B cell (primary cell): ENCODE data around the gene MID1. TPM values are rescaled to one million over a fixed set of nuclear protein-coding genes. Genes with fewer than 3 reads are reported as not detected.

Experiments
- ATAC-seq: fragments of 200-7000 bp; cut with Tn5 transposase; one replicate; pipeline ENCODE4 v1.10.0; 2021; ENCODE audit warnings: low read depth, mild to moderate bottlenecking, moderate number of reproducible peaks, moderate library complexity
- CTCF ChIA-PET: fragments of 350-600 bp; sonication (Branson Sonifier 250); formaldehyde crosslinking; loops from one replicate; lab custom pipeline; 2021; ENCODE audit warnings: antibody characterized with exemption, inconsistent platforms; lab: Charles Lee
- POLR2A ChIA-PET: fragments of 350-600 bp; sonication (Branson Sonifier 250); formaldehyde crosslinking; loops from one replicate; lab custom pipeline; 2021; ENCODE audit warnings: antibody characterized with exemption; lab: Charles Lee
- DNase-seq: peaks from one replicate; pipeline ENCODE4 v3.0.0; 2013
- H2AFZ ChIP-seq: 2 replicates; pipeline ENCODE4 v1.6.1; 2012; ENCODE audit warnings: mild to moderate bottlenecking, low read depth, low read length; ENCODE audit not compliant: insufficient read depth, poor library complexity, severe bottlenecking
- H3K27ac ChIP-seq, 2 donors: 1 replicate in 1 of 2; 2 replicates in 1 of 2; pipeline ENCODE4 v1.5.1; 2012 to 2013; ENCODE audit warnings: low read length in 2 of 2, mild to moderate bottlenecking in 2 of 2, moderate library complexity in 1 of 2
- H3K27me3 ChIP-seq, 4 experiments: fragments of 200-600 bp in 1 of 4; sonication (generic) in 1 of 4; replicated peaks in 1 of 4; 1 replicate in 2 of 4; 2 replicates in 2 of 4; pipeline versions ENCODE4 v1.6.1 to v1.7.0; 2013 to 2016; ENCODE audit warnings: low read length in 3 of 4, mild to moderate bottlenecking in 2 of 4, mixed read lengths in 1 of 4, moderate library complexity in 1 of 4; ENCODE audit not compliant: insufficient read depth in 4 of 4, control insufficient read depth in 3 of 4; ENCODE audit errors: control extremely low read depth in 1 of 4
- H3K36me3 ChIP-seq, 2 experiments: replicated peaks in 1 of 2; 1 replicate in 1 of 2; 2 replicates in 1 of 2; pipeline versions ENCODE4 v1.6.1 to v1.7.1; 2013; ENCODE audit warnings: low read length in 1 of 2; ENCODE audit not compliant: insufficient read depth in 2 of 2, control insufficient read depth in 1 of 2; ENCODE audit errors: control extremely low read depth in 1 of 2, extremely low read depth in 1 of 2
- H3K4me1 ChIP-seq, 2 donors: fragments of 200-600 bp in 1 of 2; sonication (generic) in 1 of 2; 1 replicate in 1 of 2; 2 replicates in 1 of 2; pipeline versions ENCODE4 v1.5.1 to v1.6.1; 2013 to 2017; ENCODE audit warnings: low read length in 2 of 2; ENCODE audit not compliant: control insufficient read depth in 2 of 2, insufficient read depth in 2 of 2
- H3K4me2 ChIP-seq: replicated peaks from 2 replicates; pipeline ENCODE3; 2012; ENCODE audit warnings: mild to moderate bottlenecking, low read depth, low read length; ENCODE audit not compliant: poor library complexity, severe bottlenecking
- H3K4me3 ChIP-seq, 5 experiments: fragments of 200-600 bp in 1 of 5; sonication (generic) in 1 of 5; 1 replicate in 3 of 5; 2 replicates in 2 of 5; pipeline versions ENCODE4 v1.5.1 to v1.7.0; 2011 to 2016; ENCODE audit warnings: low read length in 4 of 5, mild to moderate bottlenecking in 4 of 5, low read depth in 2 of 5, control low read depth in 1 of 5, moderate library complexity in 1 of 5; ENCODE audit not compliant: insufficient read depth in 1 of 5; ENCODE audit errors: control extremely low read depth in 1 of 5, extremely low read depth in 1 of 5
- H3K79me2 ChIP-seq: fragments of 200-600 bp; sonication (generic); one replicate; pipeline ENCODE4 v1.6.0; 2016; ENCODE audit warnings: low read length; ENCODE audit not compliant: control insufficient read depth, insufficient read depth
- H3K9ac ChIP-seq: fragments of 200-600 bp; sonication (generic); 2 replicates; pipeline ENCODE4 v1.6.1; 2017; ENCODE audit warnings: mild to moderate bottlenecking, low read length, moderate library complexity
- H3K9me3 ChIP-seq, 3 donors: one replicate each; pipeline versions ENCODE4 v1.6.1 to v1.7.1; 2013; ENCODE audit warnings: low read length in 2 of 3; ENCODE audit not compliant: control insufficient read depth in 2 of 3, insufficient read depth in 1 of 3; ENCODE audit errors: control extremely low read depth in 1 of 3
- H4K20me1 ChIP-seq: 2 replicates; pipeline ENCODE4 v1.6.0; 2012; ENCODE audit warnings: mild to moderate bottlenecking, low read length; ENCODE audit not compliant: insufficient read depth, control insufficient read depth, poor library complexity, severe bottlenecking
- H3K27ac Mint-ChIP-seq: one replicate; pipeline ENCODE4 v1.8.0; 2021; ENCODE audit warnings: mixed read lengths
- H3K27me3 Mint-ChIP-seq: one replicate; pipeline ENCODE4 v1.8.0; 2021; ENCODE audit warnings: mixed read lengths
- H3K4me1 Mint-ChIP-seq: one replicate; pipeline ENCODE4 v1.8.0; 2021; ENCODE audit warnings: mixed read lengths
- H3K4me3 Mint-ChIP-seq: one replicate; pipeline ENCODE4 v1.8.0; 2021; ENCODE audit warnings: mixed read lengths
- H3K9me3 Mint-ChIP-seq: one replicate; pipeline ENCODE4 v1.8.0; 2022; ENCODE audit warnings: mixed read lengths; ENCODE audit not compliant: insufficient read depth
- CTCF ChIP-seq: fragments of 200-600 bp; IDR thresholded peaks from one replicate; pipeline ENCODE4 v1.8.0; 2022; ENCODE audit warnings: antibody characterized with exemption, mild to moderate bottlenecking
- EZH2 ChIP-seq: IDR thresholded peaks from 2 replicates; pipeline ENCODE4 v1.6.1; 2012; ENCODE audit warnings: borderline replicate concordance, low read depth, mild to moderate bottlenecking, moderate library complexity, low read length; ENCODE audit not compliant: insufficient read depth, poor library complexity, severe bottlenecking
- WGBS: methylation state at CpG from one replicate; pipeline ENCODE4 v1.1.5; 2013; ENCODE audit warnings: missing lambda C conversion rate; ENCODE audit not compliant: insufficient coverage; 5-methylcytosine and 5-hydroxymethylcytosine counted together
- intact Hi-C: fragments of 100-400 bp; cut with micrococcal nuclease; formaldehyde crosslinking; loops from one replicate; pipeline ENCODE4 v1.10.0; 2022
- polyA plus RNA-seq: library from polyadenylated mRNA; depleted of rRNA; stranded (reverse); fragments of >200 nt; gene quantifications from 2 replicates; pipeline ENCODE4 v1.2.3, GENCODE V29; 2012
- total RNA-seq, 2 donors: library from RNA; stranded (reverse); fragments of 120-200 nt in 1 of 2; gene quantifications; 1 replicate in 1 of 2; 2 replicates in 1 of 2; pipeline versions ENCODE4 v1.2.3 to v1.2.4, GENCODE V29; 2013 to 2022

The MID1 gene
- total and polyA plus RNA-seq, 2 donors (not counting 1 experiment from before 2014, with no cell fraction given): 0.15 to 0.44 TPM

- Mint-ChIP-seq H3K4me3 (no peak overlapping the region), H3K27me3 (no peaks in the 10 kb centered on the region), H3K27ac (no peak overlapping the region), H3K4me1 (no peaks in the 10 kb centered on the region), H3K9me3 (no peaks in the 10 kb centered on the region)
- Histone ChIP-seq H3K9me3 (peaks cover 0 to 12% (median 0%) of the 10 kb centered on the region in 3 donors), H3K27ac (no peak overlapping the region), H3K4me1 (no peaks in the 10 kb centered on the region), H2AFZ (no peak overlapping the region), H3K79me2 (no peaks in the 10 kb centered on the region), H3K4me3 (no peak overlapping the region), H3K27me3 (no peaks in the 10 kb centered on the region), H3K9ac (no peak overlapping the region), H3K36me3 (no peaks in the 10 kb centered on the region), H3K4me2 (no peak overlapping the region), H4K20me1 (no peaks in the 10 kb centered on the region)
- ChIA-PET POLR2A (no interaction called here), CTCF (no interaction called here)
- no peak for DNase-seq
- no peak for ATAC-seq
- intact Hi-C loops: no loop called here
- TF ChIP-seq EZH2 (no peak), CTCF (no peak)
Measured at GRCh38 chrX:10582945-10583344, 37.4 kb downstream of the MID1 start.

- H3K9me3 Mint-ChIP-seq: no peaks in the 10 kb centered on the region
- Histone ChIP-seq H3K4me1 (no peaks in the 10 kb centered on the region), H3K79me2 (no peaks in the 10 kb centered on the region), H4K20me1 (no peaks in the 10 kb centered on the region), H3K4me3 (no peak overlapping the region), H3K36me3 (no peaks in the 10 kb centered on the region), H3K9ac (no peak overlapping the region), H3K27ac (no peak overlapping the region), H3K27me3 (no peaks in the 10 kb centered on the region), H3K9me3 (peaks cover 0 to 12% (median 0%) of the 10 kb centered on the region in 3 donors), H2AFZ (no peak overlapping the region), H3K4me2 (no peak overlapping the region)
- H3K4me1 Mint-ChIP-seq: no peaks in the 10 kb centered on the region
- H3K27ac Mint-ChIP-seq: no peak overlapping the region
- WGBS: no CpG with 5 or more reads among the region's 3 CpGs
- intact Hi-C loops: no loop called here
- ChIA-PET CTCF (no interaction called here), POLR2A (no interaction called here)
- H3K4me3 Mint-ChIP-seq: no peak overlapping the region
- no peaks in the 10 kb centered on the region for H3K27me3 Mint-ChIP-seq
- ATAC-seq (no peak), DNase-seq (no peak)
- TF ChIP-seq CTCF: no peak
- no peak for TF ChIP-seq EZH2
Measured at GRCh38 chrX:10582215-10582733, 38.1 kb downstream of the MID1 start.
